Measurements from ENCODE around the gene COG8. TPM values are rescaled to one million over a fixed set of nuclear protein-coding genes. Genes with fewer than 3 reads are reported as not detected.

COG8 gene
- total RNA-seq, 2 donors from 2014 or later, result 45.8 to 49.3 TPM

GRCh38 chr16:69318911-69319289 lies 20.5 kb downstream of the COG8 start:
- H3K9ac ChIP-seq (ENCODE audit: extremely low read depth, low read length, poor library complexity, severe bottlenecking), result no peak overlapping the region
- no peak overlapping the region for H3K27ac Mint-ChIP-seq
- H3K36me3 ChIP-seq (ENCODE audit: control insufficient read depth, insufficient read depth, low read length), result peaks cover 75% of the 10 kb centered on the region
- no peak overlapping the region for H3K27ac ChIP-seq (ENCODE audit: low read depth, low read length)
- H3K36me3 Mint-ChIP-seq (ENCODE audit: low read depth), result peaks cover 68% of the 10 kb centered on the region
- no peaks in the 10 kb centered on the region for H3K27me3 ChIP-seq (ENCODE audit: control insufficient read depth, insufficient read depth, low read length, poor library complexity, severe bottlenecking)
- no peaks in the 10 kb centered on the region for H3K9me3 ChIP-seq (ENCODE audit: control insufficient read depth, low read length)
- no peaks in the 10 kb centered on the region for H3K4me1 Mint-ChIP-seq
- H3K9me3 Mint-ChIP-seq, result no peaks in the 10 kb centered on the region
- 94 to 98% methylated on average over 9 to 10 of the region's 10 CpGs for WGBS, 2 experiments (ENCODE audit: insufficient coverage in 1 of 2, insufficient read length in 1 of 2)
- DNase-seq, result no peak
- no peak overlapping the region for H3K4me3 ChIP-seq (ENCODE audit: low read length)
- no peaks in the 10 kb centered on the region for H3K4me1 ChIP-seq (ENCODE audit: control insufficient read depth, insufficient read depth, low read length)
- H3K27me3 Mint-ChIP-seq (ENCODE audit: insufficient read depth), result no peaks in the 10 kb centered on the region
- TF ChIP-seq CTCF (conservative IDR thresholded peaks at IDR 0.05), result no peak
- no peak overlapping the region for H3K4me3 Mint-ChIP-seq

GRCh38 chr16:69318177-69318910 lies 21.0 kb downstream of the COG8 start:
- H3K36me3 ChIP-seq (ENCODE audit: control insufficient read depth, insufficient read depth, low read length), result peaks cover 73% of the 10 kb centered on the region

GRCh38 chr16:69316595-69317034 lies 22.7 kb downstream of the COG8 start:
- WGBS, 2 experiments (ENCODE audit: insufficient coverage in 1 of 2, insufficient read length in 1 of 2), result 96 to 100% methylated on average over 2 to 17 of the region's 17 CpGs

More at GRCh38 chr16:69318177-69318910, 21.0 kb downstream of the COG8 start:
- no peaks in the 10 kb centered on the region for H3K9me3 Mint-ChIP-seq
- H3K9me3 ChIP-seq (ENCODE audit: control insufficient read depth, low read length), result no peaks in the 10 kb centered on the region
- H3K27me3 ChIP-seq (ENCODE audit: control insufficient read depth, insufficient read depth, low read length, poor library complexity, severe bottlenecking), result no peaks in the 10 kb centered on the region
- no peak for TF ChIP-seq CTCF (conservative IDR thresholded peaks at IDR 0.05)
- no peak overlapping the region for H3K27ac ChIP-seq (ENCODE audit: low read depth, low read length)
- peaks cover 66% of the 10 kb centered on the region for H3K36me3 Mint-ChIP-seq (ENCODE audit: low read depth)
- H3K4me3 Mint-ChIP-seq, result no peak overlapping the region
- no peaks in the 10 kb centered on the region for H3K4me1 Mint-ChIP-seq
- no peak overlapping the region for H3K27ac Mint-ChIP-seq
- no peak overlapping the region for H3K9ac ChIP-seq (ENCODE audit: extremely low read depth, low read length, poor library complexity, severe bottlenecking)
- no peaks in the 10 kb centered on the region for H3K27me3 Mint-ChIP-seq (ENCODE audit: insufficient read depth)
- H3K4me1 ChIP-seq (ENCODE audit: control insufficient read depth, insufficient read depth, low read length), result no peaks in the 10 kb centered on the region
- H3K4me3 ChIP-seq (ENCODE audit: low read length), result no peak overlapping the region
- DNase-seq, result no peak
- WGBS, 2 experiments (ENCODE audit: insufficient coverage in 1 of 2, insufficient read length in 1 of 2), result 94 to 96% methylated on average over 20 to 30 of the region's 30 CpGs

More at GRCh38 chr16:69316595-69317034, 22.7 kb downstream of the COG8 start:
- Histone ChIP-seq H3K9ac (ENCODE audit: extremely low read depth, low read length, poor library complexity, severe bottlenecking) (no peak overlapping the region), H3K4me1 (ENCODE audit: control insufficient read depth, insufficient read depth, low read length) (no peaks in the 10 kb centered on the region), H3K27ac (ENCODE audit: low read depth, low read length) (no peak overlapping the region), H3K36me3 (ENCODE audit: control insufficient read depth, insufficient read depth, low read length) (peaks cover 62% of the 10 kb centered on the region), H3K4me3 (ENCODE audit: low read length) (no peak overlapping the region), H3K9me3 (ENCODE audit: control insufficient read depth, low read length) (no peaks in the 10 kb centered on the region), H3K27me3 (ENCODE audit: control insufficient read depth, insufficient read depth, low read length, poor library complexity, severe bottlenecking) (no peaks in the 10 kb centered on the region)
- DNase-seq, result no peak
- TF ChIP-seq CTCF (conservative IDR thresholded peaks at IDR 0.05), result no peak
- peaks cover 51% of the 10 kb centered on the region for H3K36me3 Mint-ChIP-seq (ENCODE audit: low read depth)
- H3K9me3 Mint-ChIP-seq, result no peaks in the 10 kb centered on the region
- H3K27ac Mint-ChIP-seq, result no peak overlapping the region
- no peak overlapping the region for H3K4me3 Mint-ChIP-seq
- H3K4me1 Mint-ChIP-seq, result peaks cover 5% of the 10 kb centered on the region
- no peaks in the 10 kb centered on the region for H3K27me3 Mint-ChIP-seq (ENCODE audit: insufficient read depth)
